ENCODE results near the gene FAM83F.

FAM83F gene

DNA sequence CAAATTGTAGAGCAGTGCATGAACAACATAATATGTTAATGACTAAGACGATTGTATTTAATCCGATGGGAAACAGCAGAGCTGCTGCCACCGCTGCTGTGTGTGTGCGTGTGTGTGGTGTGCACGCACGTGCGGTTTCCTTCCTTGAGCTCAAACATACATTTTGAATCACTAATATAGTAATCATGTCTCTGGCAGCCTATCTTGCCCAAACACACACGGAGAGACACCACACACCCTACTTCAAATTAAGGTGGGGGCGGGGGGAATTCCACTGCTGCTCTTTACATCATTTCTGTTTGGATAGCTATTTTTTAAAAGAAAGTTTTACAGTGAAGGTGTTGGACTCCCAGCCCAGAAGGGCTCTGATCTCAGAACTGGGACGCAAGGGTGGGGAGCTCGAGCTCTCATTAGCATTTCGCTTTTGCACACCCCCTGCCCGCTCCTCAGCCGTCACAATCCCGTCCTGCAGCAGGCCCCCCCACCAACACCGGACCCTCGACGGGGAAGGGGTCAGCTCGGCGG is 651 bp upstream of the FAM83F start:
- Mint-ChIP-seq H3K4me1 (ENCODE audit: low read depth) (peaks cover 6% of the 10 kb centered on the region), H3K4me3 (peak overlapping the region; percentile 42), H3K36me3 (ENCODE audit: low read depth) (peaks cover 1% of the 10 kb centered on the region), H3K27me3 (ENCODE audit: low read depth) (peaks cover 40% of the 10 kb centered on the region), H3K27ac (no peak overlapping the region), H3K9me3 (no peaks in the 10 kb centered on the region)
- peak; percentile 17 for DNase-seq (ENCODE audit: low spot score)

DNA sequence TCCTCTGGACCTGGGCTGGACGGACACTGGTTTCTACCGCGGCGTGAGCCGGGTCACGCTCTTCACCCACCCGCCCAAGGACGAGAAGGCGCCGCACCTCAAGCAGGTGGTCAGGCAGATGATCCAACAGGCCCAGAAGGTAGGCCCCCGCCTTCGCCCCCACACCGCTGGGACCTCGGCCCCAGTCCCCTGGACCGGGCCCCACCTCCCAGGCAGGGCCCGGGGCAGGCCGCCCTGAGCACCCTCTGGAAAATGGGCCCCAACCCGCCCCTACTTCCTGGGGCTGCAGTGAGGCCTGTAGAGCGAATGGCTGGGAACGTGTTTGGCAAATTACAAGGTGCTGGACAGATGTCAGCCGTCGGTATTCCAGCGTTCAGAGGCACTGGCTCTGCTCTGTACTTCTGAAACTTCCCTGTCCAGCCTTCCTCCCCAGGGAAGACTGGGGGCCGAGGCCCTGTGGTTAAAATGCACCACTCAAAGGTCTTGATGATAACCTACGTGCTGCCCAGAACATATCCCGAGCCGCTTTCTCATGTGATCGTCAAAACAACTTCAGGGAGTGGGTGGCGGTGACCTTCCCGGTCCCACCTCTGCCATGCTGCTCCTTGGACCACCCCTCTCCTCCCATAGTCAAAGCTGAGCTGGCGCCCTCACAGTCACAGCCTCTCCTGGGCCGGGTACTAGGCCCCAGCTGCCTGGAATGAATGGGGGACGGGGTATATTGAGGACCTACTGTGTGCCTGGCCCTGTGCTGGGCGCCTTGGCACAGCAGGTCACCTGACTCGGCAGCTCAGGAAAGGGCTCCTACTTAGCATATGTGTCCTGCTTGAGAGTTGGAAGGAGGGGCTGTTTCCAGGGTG is 869 bp downstream of the FAM83F start:
- DNase-seq (ENCODE audit: low spot score), result no peak
- no peak overlapping the region for H3K4me3 Mint-ChIP-seq
- H3K4me1 Mint-ChIP-seq (ENCODE audit: low read depth), result peaks cover 6% of the 10 kb centered on the region
- H3K9me3 Mint-ChIP-seq, result no peaks in the 10 kb centered on the region
- peaks cover 1% of the 10 kb centered on the region for H3K36me3 Mint-ChIP-seq (ENCODE audit: low read depth)
- no peak overlapping the region for H3K27ac Mint-ChIP-seq
- H3K27me3 Mint-ChIP-seq (ENCODE audit: low read depth), result peaks cover 41% of the 10 kb centered on the region

DNA sequence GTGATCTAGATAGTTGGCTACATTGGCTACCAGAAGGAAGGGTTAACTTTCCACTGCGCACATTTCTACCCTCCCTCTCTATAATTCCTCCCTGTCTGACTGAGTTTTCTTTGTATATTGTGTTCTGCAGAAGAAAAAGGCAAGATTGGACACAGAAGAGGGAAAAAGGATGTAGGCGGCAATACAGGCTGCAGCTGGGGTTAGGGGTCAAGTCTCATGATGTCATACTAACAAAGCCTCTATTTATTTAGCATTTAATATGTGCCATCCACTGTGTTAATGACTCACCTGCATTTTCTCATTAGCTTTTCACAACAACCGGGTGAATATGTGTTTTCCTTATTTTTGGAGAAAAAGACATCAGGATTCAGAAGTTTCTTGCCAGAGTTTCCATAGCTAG is 2.0 kb downstream of the FAM83F start:
- H3K9me3 Mint-ChIP-seq, result no peaks in the 10 kb centered on the region
- DNase-seq (ENCODE audit: low spot score), result no peak
- H3K27ac Mint-ChIP-seq, result no peak overlapping the region
- peaks cover 47% of the 10 kb centered on the region for H3K27me3 Mint-ChIP-seq (ENCODE audit: low read depth)
- peaks cover 1% of the 10 kb centered on the region for H3K36me3 Mint-ChIP-seq (ENCODE audit: low read depth)
- no peak overlapping the region for H3K4me3 Mint-ChIP-seq
- H3K4me1 Mint-ChIP-seq (ENCODE audit: low read depth), result peaks cover 6% of the 10 kb centered on the region

DNA sequence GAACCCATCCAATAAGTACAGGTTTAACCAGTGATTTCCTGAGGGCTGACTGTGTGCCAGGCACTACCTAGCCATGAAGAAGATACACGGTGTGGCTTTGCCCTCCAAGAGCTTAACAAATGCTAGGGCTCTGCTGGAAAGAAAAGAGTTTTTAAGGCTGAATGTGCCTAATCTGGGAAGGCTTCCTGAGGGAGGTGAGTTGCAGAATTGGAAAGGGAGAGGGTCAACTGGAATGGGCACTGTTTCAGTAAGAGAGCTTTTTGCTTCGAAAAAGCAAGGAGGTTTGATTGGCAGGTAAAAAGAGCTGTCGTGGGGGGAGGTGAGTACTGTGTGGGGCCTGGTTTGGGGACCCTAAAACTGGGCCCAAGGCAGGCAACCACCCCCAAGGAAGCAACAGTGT is 2.7 kb downstream of the FAM83F start:
- peaks cover 1% of the 10 kb centered on the region for H3K36me3 Mint-ChIP-seq (ENCODE audit: low read depth)

DNA sequence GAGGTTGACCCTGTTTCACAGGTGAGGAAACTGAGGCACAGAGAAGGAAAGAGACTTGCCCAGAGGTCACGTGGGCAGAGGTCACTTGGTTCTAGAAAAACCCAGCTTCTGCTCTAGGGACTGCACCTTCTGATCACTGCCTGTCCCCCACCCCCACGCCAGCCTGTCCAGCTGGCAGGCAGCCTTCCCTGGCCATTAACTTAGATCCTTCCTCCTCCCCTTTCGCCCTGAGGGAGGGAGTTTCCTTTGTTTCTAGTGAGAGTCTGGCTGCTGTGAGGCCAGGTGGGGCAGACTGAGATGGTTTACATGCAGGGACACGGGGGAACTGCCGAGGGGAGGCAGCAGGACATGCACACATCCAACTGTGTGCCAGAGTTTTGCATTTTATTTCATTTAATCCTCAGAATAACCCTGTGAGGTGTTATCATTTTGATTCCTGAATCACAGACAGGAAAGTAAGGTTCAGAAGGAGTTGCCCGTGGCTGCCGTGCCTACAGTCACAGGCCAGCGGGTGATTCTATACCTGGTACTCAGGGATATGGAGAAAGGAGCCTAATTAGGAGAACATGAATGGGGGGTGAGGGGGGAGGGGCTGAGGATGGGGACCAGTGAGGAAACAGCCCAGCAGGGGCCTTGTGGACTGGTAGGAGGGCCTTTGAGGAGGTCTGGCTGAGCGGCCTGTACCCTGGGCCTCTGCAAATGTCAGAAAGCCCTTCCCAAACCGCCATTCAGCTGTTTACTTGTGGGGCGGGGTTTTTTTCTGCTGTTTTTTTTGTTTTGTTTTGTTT is 3.4 kb downstream of the FAM83F start:
- Mint-ChIP-seq H3K36me3 (ENCODE audit: low read depth) (peaks cover 1% of the 10 kb centered on the region), H3K27me3 (ENCODE audit: low read depth) (peaks cover 41% of the 10 kb centered on the region), H3K4me3 (no peak overlapping the region), H3K27ac (no peak overlapping the region), H3K9me3 (no peaks in the 10 kb centered on the region), H3K4me1 (ENCODE audit: low read depth) (peaks cover 6% of the 10 kb centered on the region)
- no peak for DNase-seq (ENCODE audit: low spot score)

More for the DNA sequence above, 2.7 kb downstream of the FAM83F start:
- no peaks in the 10 kb centered on the region for H3K9me3 Mint-ChIP-seq
- H3K4me3 Mint-ChIP-seq, result no peak overlapping the region
- DNase-seq (ENCODE audit: low spot score), result no peak
- H3K27me3 Mint-ChIP-seq (ENCODE audit: low read depth), result peaks cover 46% of the 10 kb centered on the region
- peaks cover 6% of the 10 kb centered on the region for H3K4me1 Mint-ChIP-seq (ENCODE audit: low read depth)
- H3K27ac Mint-ChIP-seq, result no peak overlapping the region

DNA sequence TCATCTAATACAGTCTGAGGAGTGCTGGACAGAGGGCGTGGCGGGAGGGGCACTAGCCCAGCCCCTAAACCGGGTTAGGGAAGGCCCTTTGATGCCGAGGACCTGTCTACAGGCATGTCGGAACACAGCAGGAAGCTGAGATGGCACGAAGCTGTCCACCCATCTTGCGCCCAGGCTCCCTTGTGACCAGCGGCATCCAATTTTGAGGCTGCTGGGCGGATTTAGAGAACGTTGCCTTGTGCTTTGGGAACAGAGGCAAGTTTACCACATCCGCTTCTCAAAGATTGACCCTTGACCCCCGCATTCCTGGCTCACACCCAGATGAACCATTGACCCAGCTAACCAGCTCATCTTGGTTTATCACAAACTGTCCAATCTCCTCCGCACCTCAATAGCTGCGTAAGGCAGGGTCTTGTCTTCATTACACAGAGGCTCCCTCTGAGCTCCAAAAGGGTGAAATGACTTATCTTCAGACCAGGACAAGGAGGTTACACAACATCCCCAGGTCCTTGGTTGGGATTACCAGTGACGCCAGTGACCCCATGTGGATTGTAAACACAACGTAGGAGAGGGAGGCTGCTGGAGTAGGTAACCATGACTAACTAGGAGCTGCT is 4.5 kb downstream of the FAM83F start:
- Mint-ChIP-seq H3K27me3 (ENCODE audit: low read depth) (peaks cover 32% of the 10 kb centered on the region), H3K36me3 (ENCODE audit: low read depth) (no peaks in the 10 kb centered on the region), H3K27ac (no peak overlapping the region), H3K4me3 (no peak overlapping the region), H3K9me3 (no peaks in the 10 kb centered on the region), H3K4me1 (ENCODE audit: low read depth) (peaks cover under 1% of the 10 kb centered on the region)
- DNase-seq (ENCODE audit: low spot score), result no peak

DNA sequence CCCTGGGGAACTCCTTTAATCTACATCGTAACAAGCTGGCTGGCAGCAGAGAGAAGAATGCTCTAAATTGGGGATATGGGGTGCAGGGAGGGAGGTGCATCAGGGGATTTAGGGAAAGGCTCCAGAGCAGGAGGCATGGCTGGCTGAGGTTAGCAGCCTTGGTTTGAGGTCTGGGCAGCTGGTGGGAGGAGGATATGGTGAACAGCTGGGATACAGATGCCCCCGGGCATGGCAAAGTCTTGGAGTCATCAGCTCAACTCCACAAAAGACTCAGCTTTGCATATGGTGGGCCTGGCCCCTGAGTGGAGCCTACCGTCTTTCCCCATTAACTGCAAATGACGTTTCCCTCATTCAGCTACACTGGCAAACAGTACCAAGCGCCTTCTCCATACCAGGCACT is 5.4 kb downstream of the FAM83F start:
- DNase-seq (ENCODE audit: low spot score), result no peak
- Mint-ChIP-seq H3K4me1 (ENCODE audit: low read depth) (no peaks in the 10 kb centered on the region), H3K27me3 (ENCODE audit: low read depth) (peaks cover 35% of the 10 kb centered on the region), H3K9me3 (no peaks in the 10 kb centered on the region), H3K27ac (no peak overlapping the region), H3K4me3 (no peak overlapping the region), H3K36me3 (ENCODE audit: low read depth) (no peaks in the 10 kb centered on the region)

DNA sequence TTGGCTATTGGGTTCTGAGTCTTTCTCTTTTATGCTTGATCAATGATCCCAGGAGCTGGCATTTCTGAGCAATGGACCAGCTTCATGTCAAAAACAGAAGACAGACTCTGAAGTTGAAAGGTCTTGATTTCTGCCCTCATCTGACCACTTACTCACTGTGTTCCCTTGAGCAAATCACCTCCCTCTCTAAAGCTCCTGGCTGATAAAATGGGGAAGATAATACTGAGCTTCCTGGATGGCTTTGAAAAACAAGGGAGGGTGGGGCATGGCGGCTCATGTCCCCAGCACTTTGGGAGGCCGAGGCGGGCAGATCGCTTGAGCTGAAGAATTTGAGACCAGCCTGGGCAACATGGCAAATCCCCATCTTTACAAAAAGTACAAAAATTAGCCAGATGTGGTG is 6.4 kb downstream of the FAM83F start:
- no peaks in the 10 kb centered on the region for H3K4me1 Mint-ChIP-seq (ENCODE audit: low read depth)
- H3K27ac Mint-ChIP-seq, result no peak overlapping the region
- H3K27me3 Mint-ChIP-seq (ENCODE audit: low read depth), result peaks cover 33% of the 10 kb centered on the region
- no peak overlapping the region for H3K4me3 Mint-ChIP-seq
- H3K36me3 Mint-ChIP-seq (ENCODE audit: low read depth), result no peaks in the 10 kb centered on the region
- no peak for DNase-seq (ENCODE audit: low spot score)
- no peaks in the 10 kb centered on the region for H3K9me3 Mint-ChIP-seq

DNA sequence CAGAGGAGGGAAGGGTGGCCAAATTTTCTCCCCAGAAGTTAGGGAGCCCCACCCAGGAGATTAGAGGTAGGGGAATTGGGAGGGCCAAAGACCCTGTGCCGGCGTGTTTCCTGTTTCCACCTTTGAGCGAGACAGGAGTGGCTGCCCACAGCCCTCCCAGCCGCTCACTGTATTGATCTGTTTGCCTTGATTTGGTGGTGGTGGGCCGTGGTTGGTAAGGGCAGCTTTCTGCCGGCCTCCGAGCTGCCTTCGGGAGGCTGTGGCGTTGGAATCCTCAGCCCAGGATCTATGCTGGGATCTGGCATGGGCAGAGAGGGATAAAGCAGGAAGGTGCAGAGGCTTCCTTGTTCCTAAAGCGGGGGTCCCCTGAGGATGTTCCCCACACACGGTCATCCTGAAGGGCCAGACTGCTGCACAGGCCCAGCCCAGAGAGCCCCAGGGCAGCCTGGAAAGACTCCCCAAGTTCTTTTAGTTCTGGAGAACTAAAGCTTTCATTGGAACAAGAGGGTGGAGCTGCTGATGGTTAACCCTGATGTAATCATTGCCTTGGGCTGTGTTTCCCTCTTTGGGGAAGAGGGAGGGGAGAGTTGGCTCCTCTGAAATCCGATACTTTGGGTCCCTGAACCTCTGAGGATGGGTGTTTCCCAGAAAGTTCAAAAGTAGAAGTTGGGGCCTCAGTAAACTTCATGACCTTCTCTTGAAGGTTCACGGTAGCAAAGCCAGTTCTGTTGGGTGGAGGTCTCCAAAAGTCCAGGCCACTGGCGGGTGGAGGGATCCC is 7.2 kb downstream of the FAM83F start:
- H3K36me3 Mint-ChIP-seq (ENCODE audit: low read depth), result no peaks in the 10 kb centered on the region
- DNase-seq (ENCODE audit: low spot score), result no peak
- H3K27me3 Mint-ChIP-seq (ENCODE audit: low read depth), result peaks cover 30% of the 10 kb centered on the region
- H3K9me3 Mint-ChIP-seq, result no peaks in the 10 kb centered on the region
- H3K27ac Mint-ChIP-seq, result no peak overlapping the region
- no peaks in the 10 kb centered on the region for H3K4me1 Mint-ChIP-seq (ENCODE audit: low read depth)
- H3K4me3 Mint-ChIP-seq, result no peak overlapping the region

DNA sequence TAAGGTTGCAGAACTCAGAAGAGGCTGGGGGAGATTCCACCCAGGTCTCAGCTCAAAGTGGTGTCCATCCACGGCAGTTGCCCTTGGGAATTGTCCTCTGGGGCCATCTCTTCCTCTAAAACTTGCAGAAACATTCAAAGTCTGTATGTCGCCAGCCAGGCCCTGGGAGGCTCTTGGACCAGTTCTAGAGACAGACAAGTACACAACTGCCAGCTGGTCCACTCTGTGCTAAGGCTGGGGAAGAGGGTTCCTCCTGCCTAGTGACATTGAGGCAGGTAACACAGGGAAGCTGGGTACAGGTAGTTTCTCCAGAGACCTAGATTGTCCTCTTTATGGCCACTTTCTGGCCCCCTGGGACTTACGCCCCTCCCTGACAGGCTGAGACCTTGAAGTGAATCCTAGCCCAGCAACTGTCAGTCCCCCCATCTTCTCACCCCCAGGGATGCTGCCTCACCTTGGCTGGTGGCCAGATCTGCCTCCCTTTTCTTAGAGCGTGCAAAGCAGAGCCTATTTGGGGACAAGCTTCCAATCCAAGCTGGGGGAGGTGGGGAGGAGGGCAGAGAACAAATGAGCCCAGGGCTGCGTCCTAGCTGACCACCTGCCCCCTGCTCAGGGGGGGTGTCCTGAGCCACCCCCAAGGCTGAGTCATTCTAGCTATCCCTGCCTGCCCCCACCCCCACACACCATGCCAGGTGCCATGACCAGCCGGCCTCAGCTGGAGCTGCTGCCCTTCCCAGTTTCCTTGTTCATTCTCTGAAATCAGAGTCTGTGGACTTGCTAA is 8.4 kb downstream of the FAM83F start:
- Mint-ChIP-seq H3K27ac (no peak overlapping the region), H3K27me3 (ENCODE audit: low read depth) (peaks cover 34% of the 10 kb centered on the region), H3K9me3 (no peaks in the 10 kb centered on the region), H3K4me3 (no peak overlapping the region), H3K36me3 (ENCODE audit: low read depth) (no peaks in the 10 kb centered on the region), H3K4me1 (ENCODE audit: low read depth) (no peaks in the 10 kb centered on the region)
- DNase-seq (ENCODE audit: low spot score), result no peak

DNA sequence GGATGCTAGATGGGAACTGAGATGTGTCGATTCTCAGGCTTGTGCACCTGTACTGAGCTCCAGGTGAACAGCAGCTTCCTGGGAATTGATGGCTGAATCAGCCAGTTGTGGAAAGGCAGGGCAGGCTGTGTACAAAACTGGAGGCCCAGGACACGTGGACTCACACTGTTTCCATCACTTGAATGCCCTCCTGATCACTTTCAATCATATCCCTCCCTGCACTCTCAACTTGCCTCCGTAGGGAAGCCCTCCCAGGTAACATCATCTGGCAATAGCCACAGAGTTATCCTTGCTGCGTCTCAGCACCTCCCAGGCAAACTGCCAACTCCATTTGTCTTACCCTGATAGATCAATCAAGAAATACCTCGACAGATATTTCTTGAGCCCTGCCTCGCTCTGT is 10.1 kb downstream of the FAM83F start:
- Mint-ChIP-seq H3K4me3 (no peak overlapping the region), H3K27me3 (ENCODE audit: low read depth) (peaks cover 46% of the 10 kb centered on the region), H3K9me3 (no peaks in the 10 kb centered on the region), H3K27ac (no peak overlapping the region), H3K36me3 (ENCODE audit: low read depth) (no peaks in the 10 kb centered on the region), H3K4me1 (ENCODE audit: low read depth) (peaks cover 5% of the 10 kb centered on the region)
- DNase-seq (ENCODE audit: low spot score), result no peak

DNA sequence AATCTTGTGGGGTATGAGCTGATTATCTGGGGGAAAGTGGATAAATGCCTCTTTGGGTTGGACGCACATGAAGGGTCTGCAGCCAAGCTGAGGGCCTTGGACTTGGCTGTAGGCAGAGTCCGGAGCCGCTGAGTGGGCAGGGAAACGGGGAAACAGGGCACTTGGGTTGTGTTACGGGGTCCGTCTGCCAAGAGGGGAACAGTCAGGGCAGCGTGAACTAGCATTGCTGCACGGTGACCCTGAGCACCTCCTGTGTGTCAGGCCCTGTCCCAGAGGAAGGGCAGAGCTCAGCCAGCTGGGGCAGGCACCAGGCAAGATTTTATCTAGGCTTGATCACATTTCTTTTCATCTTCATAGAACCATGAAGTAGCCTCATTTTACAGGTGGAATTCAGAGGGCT is 11.9 kb downstream of the FAM83F start:
- peaks cover 41% of the 10 kb centered on the region for H3K27me3 Mint-ChIP-seq (ENCODE audit: low read depth)
- no peaks in the 10 kb centered on the region for H3K36me3 Mint-ChIP-seq (ENCODE audit: low read depth)
- no peak overlapping the region for H3K27ac Mint-ChIP-seq
- H3K9me3 Mint-ChIP-seq, result no peaks in the 10 kb centered on the region
- H3K4me1 Mint-ChIP-seq (ENCODE audit: low read depth), result peaks cover 7% of the 10 kb centered on the region
- no peak overlapping the region for H3K4me3 Mint-ChIP-seq
- no peak for DNase-seq (ENCODE audit: low spot score)
